ENCODE data around the gene OGDH. TPM values are rescaled to one million over a fixed set of nuclear protein-coding genes. Genes with fewer than 3 reads are reported as not detected.
A peak's percentile ranks its signal among the peaks of the same experiment; 100 is the strongest.

The OGDH gene
- total and polyA plus RNA-seq, 2 of the 13 experiments (the other 11 are each of a cell fraction or from before 2014, with no cell fraction given), result 17.4 to 25.4 TPM

DNA sequence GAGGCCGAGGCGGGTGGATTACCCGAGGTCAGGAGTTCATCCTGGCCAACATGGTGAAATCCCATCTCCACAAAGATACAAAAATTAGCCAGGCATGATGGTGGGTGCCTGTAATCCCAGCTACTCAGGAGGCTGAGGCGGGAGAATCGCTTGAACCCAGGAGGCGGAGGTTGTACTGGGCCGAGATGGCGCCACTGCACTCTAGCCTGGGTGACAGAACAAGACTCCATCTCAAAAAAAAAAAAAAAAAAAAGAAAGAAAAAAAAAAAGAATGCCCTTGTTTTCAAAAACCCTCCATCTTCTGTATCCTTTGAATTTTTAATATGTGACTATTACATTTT, 43.8 kb upstream of the OGDH start (continued):
- 0 out of 2 replicates have a peak, but pooled peaks have one; percentile 25 for TF ChIP-seq ZSCAN31 (CRISPR knock-in tag; IDR thresholded peaks at IDR 0.05; ENCODE audit: low read depth)

DNA sequence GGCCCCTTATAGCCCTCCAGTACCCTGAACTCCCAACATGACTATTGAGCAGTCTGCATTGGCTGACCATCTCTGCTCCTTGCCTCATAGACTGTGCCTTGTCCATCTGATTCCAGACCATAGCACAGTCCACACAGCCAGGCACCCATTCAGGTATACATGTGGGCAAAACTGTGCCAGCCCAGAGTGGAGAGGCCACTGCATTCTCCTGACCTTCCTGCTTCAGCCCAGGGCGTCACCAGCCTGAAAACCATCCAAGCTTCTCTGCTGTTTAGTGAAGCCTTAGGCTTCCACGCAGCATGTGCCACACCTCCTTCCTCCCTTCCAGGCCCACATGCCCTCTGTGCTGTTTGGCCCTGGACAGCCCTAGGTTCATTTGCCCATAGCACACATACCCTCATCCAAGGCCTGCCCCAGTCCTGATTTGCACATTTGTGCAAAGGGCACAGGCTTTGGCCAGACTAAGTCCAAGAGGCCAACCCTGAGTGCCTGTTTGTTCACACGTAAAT, 43.2 kb upstream of the OGDH start:
- POLR2A ChIA-PET, result interaction anchor here (1.2 to 4.2 kb wide), 6 partner anchors 10 to 322 kb away, joined by 3 to 27 read pairs (median 6); partner anchors contain the start of genes DDX56, NPC1L1 and TMED4
- DNase-seq (ENCODE audit: low spot score), result no peak
- TF ChIP-seq ARNTL (CRISPR knock-in tag; IDR thresholded peaks at IDR 0.05) (no peak), NFE2 (CRISPR knock-in tag; IDR thresholded peaks at IDR 0.05) (no peak), GATAD2A (CRISPR knock-in tag; IDR thresholded peaks at IDR 0.05) (no peak), ZNF484 (CRISPR knock-in tag; IDR thresholded peaks at IDR 0.05; ENCODE audit: borderline replicate concordance, low read depth) (no peak), ARHGAP35 (CRISPR knock-in tag; IDR thresholded peaks at IDR 0.05; ENCODE audit: borderline replicate concordance) (no peak), POLR2A (IDR thresholded peaks at IDR 0.05; ENCODE audit: insufficient read depth in 1 of 2, low read depth in 2 of 2, low read length in 2 of 2) (peak; percentile 35 to 65; a peak in 1 of 4 replicates), POLR2G (IDR thresholded peaks at IDR 0.05; ENCODE audit: low read depth, low read length) (peak; percentile 27; the same call in 1 of the 2 replicates), ZNF775 (CRISPR knock-in tag; IDR thresholded peaks at IDR 0.05; ENCODE audit: borderline replicate concordance) (no peak), POLR2AphosphoS5 (IDR thresholded peaks at IDR 0.05; ENCODE audit: low read depth, low read length) (peak; percentile 40; the same call in 1 of the 2 replicates), CHD2 (IDR thresholded peaks at IDR 0.05; ENCODE audit: low read depth, low read length) (no peak), ZNF33B (CRISPR knock-in tag; IDR thresholded peaks at IDR 0.05) (no peak), ZNF629 (CRISPR knock-in tag; conservative IDR thresholded peaks at IDR 0.05) (0 out of 2 replicates have a peak, but pooled peaks have one; percentile 8), RBM22 (optimal IDR thresholded peaks at IDR 0.05; ENCODE audit: low read length) (peak; percentile 97), ZNF17 (CRISPR knock-in tag; IDR thresholded peaks at IDR 0.05) (no peak), RXRA (CRISPR knock-in tag; IDR thresholded peaks at IDR 0.05) (0 out of 2 replicates have a peak, but pooled peaks have one; percentile 14), THYN1 (CRISPR knock-in tag; IDR thresholded peaks at IDR 0.05; ENCODE audit: borderline replicate concordance, low read depth) (no peak), ZNF746 (CRISPR knock-in tag; IDR thresholded peaks at IDR 0.05) (no peak), ZFY (CRISPR knock-in tag; IDR thresholded peaks at IDR 0.05) (0 out of 2 replicates have a peak, but pooled peaks have one; percentile 14)
- TF ChIP-seq, protein P1, sequence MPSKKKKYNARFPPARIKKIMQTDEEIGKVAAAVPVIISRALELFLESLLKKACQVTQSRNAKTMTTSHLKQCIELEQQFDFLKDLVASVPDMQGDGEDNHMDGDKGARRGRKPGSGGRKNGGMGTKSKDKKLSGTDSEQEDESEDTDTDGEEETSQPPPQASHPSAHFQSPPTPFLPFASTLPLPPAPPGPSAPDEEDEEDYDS (CRISPR knock-in tag; IDR thresholded peaks at IDR 0.05), result no peak
- TF ChIP-seq, protein P2, sequence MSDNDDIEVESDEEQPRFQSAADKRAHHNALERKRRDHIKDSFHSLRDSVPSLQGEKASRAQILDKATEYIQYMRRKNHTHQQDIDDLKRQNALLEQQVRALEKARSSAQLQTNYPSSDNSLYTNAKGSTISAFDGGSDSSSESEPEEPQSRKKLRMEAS (IDR thresholded peaks at IDR 0.05), result peak; percentile 17; the same call in 1 of the 2 replicates
- TF ChIP-seq, protein P3, sequence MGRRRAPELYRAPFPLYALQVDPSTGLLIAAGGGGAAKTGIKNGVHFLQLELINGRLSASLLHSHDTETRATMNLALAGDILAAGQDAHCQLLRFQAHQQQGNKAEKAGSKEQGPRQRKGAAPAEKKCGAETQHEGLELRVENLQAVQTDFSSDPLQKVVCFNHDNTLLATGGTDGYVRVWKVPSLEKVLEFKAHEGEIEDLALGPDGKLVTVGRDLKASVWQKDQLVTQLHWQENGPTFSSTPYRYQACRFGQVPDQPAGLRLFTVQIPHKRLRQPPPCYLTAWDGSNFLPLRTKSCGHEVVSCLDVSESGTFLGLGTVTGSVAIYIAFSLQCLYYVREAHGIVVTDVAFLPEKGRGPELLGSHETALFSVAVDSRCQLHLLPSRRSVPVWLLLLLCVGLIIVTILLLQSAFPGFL (CRISPR knock-in tag; IDR thresholded peaks at IDR 0.05), result no peak
- TF ChIP-seq, protein P4, sequence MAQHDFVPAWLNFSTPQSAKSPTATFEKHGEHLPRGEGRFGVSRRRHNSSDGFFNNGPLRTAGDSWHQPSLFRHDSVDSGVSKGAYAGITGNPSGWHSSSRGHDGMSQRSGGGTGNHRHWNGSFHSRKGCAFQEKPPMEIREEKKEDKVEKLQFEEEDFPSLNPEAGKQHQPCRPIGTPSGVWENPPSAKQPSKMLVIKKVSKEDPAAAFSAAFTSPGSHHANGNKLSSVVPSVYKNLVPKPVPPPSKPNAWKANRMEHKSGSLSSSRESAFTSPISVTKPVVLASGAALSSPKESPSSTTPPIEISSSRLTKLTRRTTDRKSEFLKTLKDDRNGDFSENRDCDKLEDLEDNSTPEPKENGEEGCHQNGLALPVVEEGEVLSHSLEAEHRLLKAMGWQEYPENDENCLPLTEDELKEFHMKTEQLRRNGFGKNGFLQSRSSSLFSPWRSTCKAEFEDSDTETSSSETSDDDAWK (CRISPR knock-in tag; IDR thresholded peaks at IDR 0.05), result no peak

More for the DNA sequence above, 43.2 kb upstream of the OGDH start:
- Histone ChIP-seq H3K9me3 (ENCODE audit: low read length) (no peaks in the 10 kb centered on the region), H2AFZ (ENCODE audit: low read length) (no peak overlapping the region), H3K27ac (ENCODE audit: extremely low read length, insufficient read depth, low read length) (peak overlapping the region; percentile 49), H3K4me1 (ENCODE audit: insufficient read depth, low read length) (peaks cover 40% of the 10 kb centered on the region), H3K79me2 (ENCODE audit: insufficient read depth, low read length) (no peaks in the 10 kb centered on the region), H3K4me3 (replicated peaks in 1 of 3; ENCODE audit: insufficient read depth in 1 of 3, low read depth in 2 of 3, low read length in 3 of 3) (no peak overlapping the region), H3K9ac (ENCODE audit: insufficient read depth, low read depth, low read length) (no peak overlapping the region), H4K20me1 (ENCODE audit: insufficient read depth, low read length) (no peaks in the 10 kb centered on the region; the same call in 1 of the 2 replicates), H3K36me3 (replicated peaks in 1 of 2; ENCODE audit: control insufficient read depth in 1 of 2, insufficient read depth in 2 of 2, low read length in 2 of 2) (peaks cover 18 to 35% of the 10 kb centered on the region in 2 experiments), H3K4me2 (ENCODE audit: low read depth, low read length) (no peak overlapping the region), H3K27me3 (ENCODE audit: control insufficient read depth in 1 of 2, insufficient read depth in 2 of 2, low read length in 2 of 2) (no peaks in the 10 kb centered on the region)
- ATAC-seq, result peak; percentile 3; the same call in 1 of the 3 replicates
- 96% methylated on average over 2 of the region's 3 CpGs for WGBS (ENCODE audit: low lambda C conversion rate)
- CTCF ChIA-PET (ENCODE audit: low intra/inter-chr PET ratio, low total read pairs), result no interaction called here
- no peak for FAIRE-seq
- intact Hi-C loops (cut with micrococcal nuclease; ENCODE audit: unreplicated experiment), result no loop called here
- TSS peak; percentile 24 for BruUV-seq (replicated peaks)
- in situ Hi-C loops (cut with HindIII; ENCODE audit: extremely low pct_ligation_motif_present, low pct_unique_long_range_greater_than_20kb), result no loop called here
